LNCAP (cell line): ENCODE data around the gene CD163.

ENCODE experiments used
- TF ChIP-seq, protein P1 (sequence below): fragments of 450-650 bp; IDR thresholded peaks from 2 replicates; pipeline ENCODE4 v1.5.1; 2017; ENCODE audit warnings: mild to moderate bottlenecking

CD163 gene

DNA sequence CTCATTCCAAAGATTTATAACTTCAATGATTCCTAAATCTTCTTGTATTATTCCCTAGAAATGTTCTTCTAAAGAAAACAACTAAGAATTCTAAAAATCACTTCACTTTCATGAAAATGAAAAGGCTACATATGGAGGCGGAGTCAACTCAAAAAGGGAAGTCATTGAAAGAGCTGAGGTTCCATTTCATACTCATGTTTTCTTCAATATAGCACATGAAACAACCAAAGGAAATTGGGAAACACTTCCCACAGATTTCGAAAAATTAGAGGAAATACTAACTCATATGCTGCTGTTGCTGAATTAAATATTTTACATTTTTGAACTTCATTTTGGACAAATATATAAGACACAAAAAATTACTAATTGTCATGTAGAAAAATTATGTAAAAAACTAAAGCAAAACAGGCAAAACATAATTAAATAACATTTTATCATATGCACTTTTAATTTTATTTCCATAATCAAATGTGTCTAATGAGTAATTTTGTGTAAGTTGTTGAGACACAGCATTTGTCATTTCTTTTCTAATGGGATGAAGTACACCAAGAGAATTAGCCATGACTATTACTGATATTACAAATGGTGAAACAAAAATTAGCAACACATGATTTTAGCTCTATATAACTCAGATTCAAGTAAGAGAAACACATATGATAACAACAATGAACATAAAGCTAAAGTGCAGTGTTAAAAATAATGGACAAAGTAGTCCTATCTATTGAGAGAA, at the start of gene CD163:
TSS of gene CD163 (minus strand) at position 92 of the 730 bp plus-strand sequence. CDS start at position 5, 87 bp downstream.
- TF ChIP-seq, protein P1, sequence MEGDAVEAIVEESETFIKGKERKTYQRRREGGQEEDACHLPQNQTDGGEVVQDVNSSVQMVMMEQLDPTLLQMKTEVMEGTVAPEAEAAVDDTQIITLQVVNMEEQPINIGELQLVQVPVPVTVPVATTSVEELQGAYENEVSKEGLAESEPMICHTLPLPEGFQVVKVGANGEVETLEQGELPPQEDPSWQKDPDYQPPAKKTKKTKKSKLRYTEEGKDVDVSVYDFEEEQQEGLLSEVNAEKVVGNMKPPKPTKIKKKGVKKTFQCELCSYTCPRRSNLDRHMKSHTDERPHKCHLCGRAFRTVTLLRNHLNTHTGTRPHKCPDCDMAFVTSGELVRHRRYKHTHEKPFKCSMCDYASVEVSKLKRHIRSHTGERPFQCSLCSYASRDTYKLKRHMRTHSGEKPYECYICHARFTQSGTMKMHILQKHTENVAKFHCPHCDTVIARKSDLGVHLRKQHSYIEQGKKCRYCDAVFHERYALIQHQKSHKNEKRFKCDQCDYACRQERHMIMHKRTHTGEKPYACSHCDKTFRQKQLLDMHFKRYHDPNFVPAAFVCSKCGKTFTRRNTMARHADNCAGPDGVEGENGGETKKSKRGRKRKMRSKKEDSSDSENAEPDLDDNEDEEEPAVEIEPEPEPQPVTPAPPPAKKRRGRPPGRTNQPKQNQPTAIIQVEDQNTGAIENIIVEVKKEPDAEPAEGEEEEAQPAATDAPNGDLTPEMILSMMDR, result no peak

DNA sequence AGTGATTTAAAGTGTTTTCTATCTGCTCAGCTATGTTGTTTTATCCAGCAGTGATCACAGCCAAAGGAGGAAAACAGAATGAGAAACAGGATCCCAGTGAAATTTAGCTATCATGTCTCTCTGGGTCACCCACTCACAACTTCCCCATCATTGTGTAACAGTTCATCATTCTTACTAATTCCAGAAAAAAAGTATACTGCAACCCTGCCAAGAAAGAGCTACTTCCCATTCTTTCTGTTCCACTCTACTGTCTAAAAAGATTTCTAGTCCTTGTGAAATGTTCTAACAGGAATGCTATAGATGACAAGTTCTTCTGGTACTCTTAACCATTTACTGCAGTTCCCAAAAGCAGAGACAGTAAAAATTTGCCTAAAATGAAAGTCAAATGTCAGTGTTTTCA, 39.2 kb upstream of the CD163 start:
- TF ChIP-seq, protein P1, result no peak

DNA sequence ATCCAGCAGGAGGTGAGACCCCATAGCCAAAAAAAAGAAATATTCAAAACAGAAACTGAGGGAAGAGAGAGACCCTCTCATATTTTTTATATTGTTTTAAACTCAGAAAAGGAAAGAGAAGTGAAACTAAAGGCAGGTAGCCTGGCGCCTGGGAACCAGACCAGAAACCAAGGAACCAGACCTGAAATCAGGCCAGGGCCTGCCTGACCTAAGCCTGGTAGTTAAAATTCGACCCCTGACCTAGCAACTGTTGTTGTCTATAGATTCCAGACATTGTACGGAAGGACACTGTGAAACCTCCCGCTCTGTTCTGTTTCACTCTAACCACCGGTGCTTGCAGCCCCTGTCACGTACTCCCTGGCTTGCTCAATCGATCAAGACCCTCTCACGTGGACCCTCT, 38.5 kb upstream of the CD163 start:
- TF ChIP-seq, protein P1, result no peak

DNA sequence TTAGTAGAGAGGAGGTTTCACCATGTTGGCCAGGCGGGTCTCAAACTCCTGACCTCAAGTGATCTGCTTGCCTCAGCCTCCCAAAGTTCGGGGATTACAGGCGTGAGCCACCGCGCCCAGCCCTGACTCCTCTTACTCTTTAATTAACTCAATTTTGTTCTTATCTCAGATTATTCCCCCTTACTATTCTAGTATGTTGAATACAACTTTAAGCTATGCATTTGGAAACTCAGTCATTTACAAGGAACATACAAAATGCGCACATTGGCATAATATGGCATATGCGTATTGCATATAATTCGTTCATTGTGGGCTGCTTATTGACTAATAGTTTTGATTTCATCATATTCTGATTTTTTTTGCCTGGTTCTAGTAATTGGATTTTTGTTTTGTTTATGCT, 10.8 kb upstream of the CD163 start:
- TF ChIP-seq, protein P1, result no peak

DNA sequence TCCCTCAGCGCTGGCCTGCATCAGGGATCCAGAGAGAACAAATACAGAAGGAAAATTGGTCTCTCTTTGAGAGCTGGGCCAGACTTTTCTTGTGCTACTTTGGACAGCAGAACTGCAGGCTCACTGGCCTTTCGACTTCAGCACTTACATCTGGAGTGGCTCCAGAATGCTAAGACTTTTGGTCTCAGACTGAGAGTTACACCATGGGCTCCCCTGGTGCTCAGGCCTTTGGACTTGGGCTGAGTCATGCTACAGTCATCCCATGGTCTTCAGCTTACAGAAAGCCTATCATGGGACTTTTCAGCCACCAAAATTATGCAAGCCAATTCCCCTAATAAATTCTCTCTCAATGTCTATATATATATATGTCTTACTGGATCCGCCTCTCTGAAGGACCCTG, 9.0 kb upstream of the CD163 start:
- TF ChIP-seq, protein P1, result no peak

DNA sequence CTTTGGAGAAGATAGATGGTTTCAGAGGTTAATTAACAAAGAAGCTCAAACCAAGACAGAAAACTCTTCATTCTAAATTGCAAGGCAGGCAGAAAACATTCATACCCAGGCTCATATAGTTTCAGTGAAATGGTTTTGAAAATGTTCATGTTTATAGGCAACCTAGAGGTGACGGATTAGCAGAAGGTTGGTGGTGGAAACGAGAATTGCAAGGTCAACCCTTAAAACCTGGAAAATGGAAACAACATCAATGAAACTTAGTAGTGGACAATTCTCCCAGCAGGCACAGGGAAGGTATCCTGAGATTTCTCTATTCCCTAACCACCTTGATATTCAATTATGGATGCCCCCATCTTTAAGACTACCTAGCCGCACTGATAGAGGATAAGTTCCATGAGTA, 965 bp downstream of the CD163 start:
- TF ChIP-seq, protein P1, result no peak

DNA sequence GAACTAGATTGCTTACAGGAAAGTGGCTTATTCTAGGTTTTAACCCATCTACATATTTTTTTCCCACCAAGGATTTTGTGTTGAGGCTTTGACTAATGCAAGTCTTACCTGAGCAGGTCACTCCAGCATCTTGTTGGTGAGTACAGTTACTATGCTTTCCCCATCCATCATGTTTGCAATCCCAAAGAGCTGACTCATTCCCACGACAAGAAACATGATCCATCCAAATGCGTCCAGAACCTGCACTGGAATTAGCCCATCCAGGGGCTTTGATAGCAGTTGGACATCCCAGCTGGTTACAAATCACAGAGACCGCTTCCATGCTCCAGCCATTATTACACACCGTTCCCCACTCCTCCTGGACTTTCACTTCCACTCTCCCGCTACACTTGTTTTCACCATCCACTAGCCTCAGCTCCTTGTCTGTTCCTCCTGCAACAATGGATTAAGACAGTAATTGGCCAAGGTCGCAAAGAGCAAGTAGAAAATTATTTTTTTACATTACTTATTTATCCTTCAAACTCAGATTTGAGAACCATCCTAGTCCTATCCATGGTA, 2.5 kb downstream of the CD163 start:
- TF ChIP-seq, protein P1, result no peak
